ENCODE data around the gene SHCBP1.
"Not testable (repeated sequence)": the region's sequence is repeated elsewhere in the genome, so short reads cannot be mapped to it uniquely, and the experiment has no call there.

Gene SHCBP1, protein sequence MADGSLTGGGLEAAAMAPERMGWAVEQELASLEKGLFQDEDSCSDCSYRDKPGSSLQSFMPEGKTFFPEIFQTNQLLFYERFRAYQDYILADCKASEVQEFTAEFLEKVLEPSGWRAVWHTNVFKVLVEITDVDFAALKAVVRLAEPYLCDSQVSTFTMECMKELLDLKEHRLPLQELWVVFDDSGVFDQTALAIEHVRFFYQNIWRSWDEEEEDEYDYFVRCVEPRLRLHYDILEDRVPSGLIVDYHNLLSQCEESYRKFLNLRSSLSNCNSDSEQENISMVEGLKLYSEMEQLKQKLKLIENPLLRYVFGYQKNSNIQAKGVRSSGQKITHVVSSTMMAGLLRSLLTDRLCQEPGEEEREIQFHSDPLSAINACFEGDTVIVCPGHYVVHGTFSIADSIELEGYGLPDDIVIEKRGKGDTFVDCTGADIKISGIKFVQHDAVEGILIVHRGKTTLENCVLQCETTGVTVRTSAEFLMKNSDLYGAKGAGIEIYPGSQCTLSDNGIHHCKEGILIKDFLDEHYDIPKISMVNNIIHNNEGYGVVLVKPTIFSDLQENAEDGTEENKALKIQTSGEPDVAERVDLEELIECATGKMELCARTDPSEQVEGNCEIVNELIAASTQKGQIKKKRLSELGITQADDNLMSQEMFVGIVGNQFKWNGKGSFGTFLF

GRCh38 chr16:46621006-46621933, at the start of gene SHCBP1:
Gene SHCBP1 (minus strand): TSS chr16:46621379. CDS start chr16:46621359, 20 bp downstream.
- peak; percentile 96 for DNase-seq (ENCODE audit: low spot score)

DNA sequence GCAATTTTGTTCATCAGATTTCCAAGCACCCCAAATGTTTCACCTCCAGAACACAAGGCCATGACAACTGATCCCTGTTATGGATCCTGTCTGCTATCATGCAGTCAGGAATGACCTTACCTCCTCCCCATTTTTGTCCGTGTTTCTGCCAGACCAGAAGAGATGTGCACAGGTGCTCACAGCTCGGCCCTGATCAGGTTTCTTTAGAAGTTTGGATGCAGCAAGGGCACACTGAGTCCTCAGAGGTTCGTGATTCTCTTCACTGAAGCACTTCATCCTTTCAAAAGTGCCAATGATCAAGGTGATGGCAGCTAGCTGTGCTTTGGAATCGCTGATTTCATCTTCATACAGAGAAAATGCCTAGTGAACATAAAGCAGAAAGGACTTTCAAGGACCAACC, 40.9 kb upstream of the SHCBP1 start:
- no peak for DNase-seq (ENCODE audit: low spot score)

- DNase-seq (ENCODE audit: low spot score) = no peak
These were observed 37.7 kb upstream of the SHCBP1 start for GRCh38 chr16:46658925-46659324.

- no peak for DNase-seq (ENCODE audit: low spot score)
These were observed 30.1 kb upstream of the SHCBP1 start for GRCh38 chr16:46651305-46651704.

GRCh38 chr16:46650254-46650623, 29.1 kb upstream of the SHCBP1 start:
- DNase-seq (ENCODE audit: low spot score) = no peak

- no peak for DNase-seq (ENCODE audit: low spot score)
These were observed 28.5 kb upstream of the SHCBP1 start for GRCh38 chr16:46649588-46650253.

GRCh38 chr16:46648656-46649055, 27.5 kb upstream of the SHCBP1 start:
- no peak for DNase-seq (ENCODE audit: low spot score)

- DNase-seq (ENCODE audit: low spot score) = no peak
These were observed 18.1 kb upstream of the SHCBP1 start for GRCh38 chr16:46638947-46639925.

- peak; percentile 46 for DNase-seq (ENCODE audit: low spot score)
These were observed 11.9 kb upstream of the SHCBP1 start for GRCh38 chr16:46632778-46633733.

DNA sequence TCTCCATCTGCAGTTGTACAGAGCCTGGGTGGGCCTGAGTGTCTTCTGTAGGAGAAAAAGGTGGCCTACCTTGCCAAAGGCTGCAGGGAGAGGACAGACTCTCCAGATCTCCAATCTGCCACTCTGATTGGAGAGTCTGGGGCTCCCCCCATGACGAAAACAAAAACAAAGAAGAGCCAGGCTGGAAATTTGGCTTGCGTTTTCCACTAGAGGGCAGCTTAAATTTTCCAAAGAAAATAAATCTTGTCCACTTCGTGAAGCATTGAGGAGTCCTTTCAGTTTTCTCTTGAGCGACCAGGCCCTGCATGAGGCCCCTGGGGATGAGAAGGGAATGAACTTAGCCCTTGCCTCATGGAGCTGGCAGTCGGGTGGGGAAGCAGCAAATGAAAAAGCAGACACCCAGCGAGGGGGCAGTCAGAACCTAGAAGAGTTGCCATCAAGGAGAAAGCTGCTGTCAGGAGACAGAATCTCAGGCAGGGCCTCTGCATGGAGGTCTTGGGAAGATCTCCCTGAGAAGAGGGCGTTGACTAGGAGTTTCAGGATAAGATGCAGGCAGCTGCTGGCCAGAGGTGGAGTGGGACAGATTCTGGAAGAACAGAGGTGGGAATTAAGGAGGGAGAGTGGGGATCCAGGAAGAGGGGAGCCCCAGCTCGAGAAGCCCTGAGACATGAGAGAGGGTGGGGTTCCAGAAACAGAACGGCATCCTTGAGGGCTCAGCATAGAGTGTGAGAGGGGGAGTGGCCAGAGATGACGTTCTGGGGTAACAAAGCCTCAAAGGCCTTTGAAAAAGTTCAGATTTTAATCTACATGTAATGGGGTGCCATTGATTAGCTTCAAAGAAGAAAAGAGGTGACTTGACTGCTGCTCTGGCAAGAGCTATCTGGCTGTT, 8.4 kb upstream of the SHCBP1 start:
- peak; percentile 61 for DNase-seq (ENCODE audit: low spot score)

DNA sequence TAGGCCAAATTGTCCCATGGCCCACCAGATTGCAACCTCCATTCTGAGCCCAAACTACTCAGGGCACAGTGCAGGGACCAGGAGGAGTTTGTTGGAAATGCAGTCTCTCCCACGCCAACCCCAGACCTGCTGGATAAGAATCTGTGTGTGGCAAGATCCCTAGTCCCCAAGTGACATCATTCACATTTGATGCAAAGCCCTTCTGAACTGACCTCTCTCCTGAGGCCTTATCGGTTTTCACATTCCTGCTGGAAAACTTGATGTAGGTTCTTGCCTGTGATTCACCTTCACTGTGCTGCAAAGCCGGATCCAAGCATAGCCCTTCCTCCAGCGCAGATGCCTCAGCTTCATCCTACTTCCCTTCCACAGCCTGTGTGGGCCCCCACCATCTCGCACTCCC, 6.6 kb upstream of the SHCBP1 start:
- no peak for DNase-seq (ENCODE audit: low spot score)

DNA sequence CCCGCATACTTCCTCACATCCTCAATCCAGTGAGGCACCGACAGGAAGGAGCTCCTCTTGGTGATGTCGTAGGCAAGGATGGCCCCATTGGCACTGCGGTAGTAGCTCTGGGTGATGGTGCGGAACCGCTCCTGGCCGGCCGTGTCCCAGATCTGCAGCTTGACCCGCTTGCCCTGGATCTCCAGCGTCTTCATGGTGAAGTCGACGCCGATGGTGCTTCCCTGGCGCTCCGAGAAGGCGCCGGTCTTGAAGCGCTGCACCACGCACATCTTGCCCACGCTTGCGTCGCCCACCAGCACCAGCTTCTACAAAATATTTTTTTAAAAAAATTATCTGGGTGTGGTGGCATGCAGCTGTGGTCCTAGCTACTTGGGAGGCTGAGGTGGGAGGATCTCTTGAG, 5.5 kb upstream of the SHCBP1 start:
- DNase-seq (ENCODE audit: low spot score) = not testable (repeated sequence)

DNA sequence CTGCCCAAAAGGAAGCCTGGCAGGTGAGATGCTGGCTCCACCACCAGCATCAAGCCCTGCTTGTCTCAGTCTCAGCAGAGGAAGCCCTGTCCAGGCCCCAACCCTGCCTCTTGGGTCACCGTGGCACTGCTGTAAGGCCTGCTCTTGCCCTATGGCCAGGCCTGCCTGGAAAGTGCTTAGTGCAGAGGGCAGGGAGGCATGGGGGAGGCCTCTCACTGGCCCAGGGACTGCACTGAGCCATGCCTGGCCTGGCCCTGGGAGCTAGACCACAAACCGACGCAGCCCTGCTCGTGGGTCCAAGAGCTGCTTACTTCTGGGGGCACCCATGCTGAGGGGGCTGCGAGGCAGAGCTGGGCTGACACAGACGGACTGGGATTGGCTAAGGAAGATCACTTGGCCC, 3.7 kb upstream of the SHCBP1 start:
- not testable (repeated sequence) for DNase-seq (ENCODE audit: low spot score)

DNA sequence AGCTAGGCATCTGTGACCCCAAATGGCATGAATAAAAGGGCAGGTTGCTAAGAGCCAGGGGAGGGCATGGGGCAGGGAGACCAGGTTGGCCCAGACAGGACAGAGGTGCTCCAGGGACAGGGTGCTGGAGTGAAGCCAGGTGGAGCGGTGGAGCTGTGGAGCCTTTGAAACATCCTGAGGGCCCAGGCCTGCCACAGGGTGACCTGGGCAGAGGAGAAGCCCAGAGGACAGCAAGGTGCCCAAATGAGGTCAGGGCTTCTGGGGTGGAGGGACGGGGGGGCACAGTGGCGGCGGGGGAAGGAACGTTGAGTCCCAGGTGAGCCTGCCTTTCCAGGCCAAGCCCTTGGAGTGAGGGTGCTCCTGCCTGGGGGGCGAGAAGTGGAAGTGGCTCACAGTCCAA, 2.5 kb upstream of the SHCBP1 start:
- DNase-seq (ENCODE audit: low spot score) = not testable (repeated sequence)

GRCh38 chr16:46623246-46623645, 2.1 kb upstream of the SHCBP1 start:
- DNase-seq (ENCODE audit: low spot score) = not testable (repeated sequence)

DNA sequence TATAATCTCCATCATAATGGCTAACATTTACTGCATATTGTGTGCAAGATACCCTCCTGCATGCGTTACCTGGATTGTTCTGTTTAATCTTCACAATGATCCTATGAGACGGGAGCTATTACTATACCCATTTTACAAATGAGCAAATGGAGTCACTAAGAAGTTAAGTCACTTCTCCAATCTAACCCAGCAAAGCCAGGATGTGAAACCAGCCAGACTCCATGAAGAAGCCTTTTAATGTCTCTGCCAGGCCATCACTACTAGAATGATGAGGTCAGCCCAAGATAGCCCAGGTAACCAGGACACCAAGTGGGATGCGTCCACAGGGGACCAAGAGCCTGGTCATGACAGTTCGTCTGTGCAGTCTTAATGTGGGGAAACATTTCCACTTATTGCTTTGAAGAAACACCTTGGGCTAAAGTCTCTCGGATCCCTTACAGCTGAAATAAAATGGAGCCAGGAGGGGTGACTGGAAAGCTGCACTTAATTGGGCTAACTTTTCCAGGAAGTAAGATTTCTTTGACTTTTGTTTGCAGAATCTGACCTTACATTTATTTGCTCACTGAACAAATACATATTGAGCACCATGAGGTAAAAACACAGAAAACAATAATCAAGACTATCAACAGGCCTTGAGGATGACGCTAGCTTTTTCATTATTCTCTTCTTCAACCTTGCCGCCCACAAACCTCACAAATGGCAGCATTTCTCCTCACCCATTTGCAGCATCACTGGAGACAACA, 926 bp upstream of the SHCBP1 start:
- DNase-seq (ENCODE audit: low spot score) = no peak

DNA sequence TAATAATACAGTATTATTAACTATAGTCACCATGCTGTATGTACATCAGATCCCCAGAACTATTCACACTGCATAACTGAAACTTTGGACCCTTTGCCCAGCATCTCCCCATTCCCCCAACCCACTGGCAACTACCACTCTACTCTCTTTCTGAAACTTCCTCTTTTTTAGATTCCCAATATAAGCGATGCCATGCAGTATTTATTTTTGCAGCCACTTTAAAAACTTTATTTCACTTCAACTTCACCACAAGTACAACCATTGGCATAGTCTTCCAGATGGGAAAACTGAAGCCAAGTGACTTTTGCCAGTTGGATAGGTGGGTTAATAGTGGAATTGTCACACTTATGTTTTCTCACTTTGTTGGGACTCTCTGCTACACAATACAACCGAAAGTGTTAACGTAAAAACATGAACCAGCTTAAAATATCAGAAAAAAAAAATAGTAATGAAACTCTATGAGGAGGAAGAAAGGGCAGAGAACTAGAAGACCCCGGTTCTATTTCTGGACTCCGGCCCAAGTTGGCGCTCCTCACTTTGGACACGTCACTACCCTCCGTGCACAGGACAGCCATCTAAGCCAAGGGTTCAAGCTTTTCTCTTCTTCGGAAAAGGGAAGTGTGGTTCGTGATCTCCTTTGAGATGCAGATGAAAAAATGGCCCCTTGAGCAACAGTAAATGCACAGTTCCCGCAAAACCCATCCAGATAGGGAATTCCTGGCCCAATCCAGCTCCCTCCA, 743 bp downstream of the SHCBP1 start:
- no peak for DNase-seq (ENCODE audit: low spot score)

All from iPS-NIHi11 (cell line).